IPS-11a (cell line): ENCODE measurements around the gene ZNF12.
"Not testable (repeated sequence)": the region's sequence is repeated elsewhere in the genome, so short reads cannot be mapped to it uniquely, and the experiment has no call there.

Experiments used
- H3K4me3 ChIP-seq: one replicate; pipeline ENCODE4 v1.5.1; 2013; ENCODE audit warnings: low read depth, low read length, control low read depth

The ZNF12 gene

DNA sequence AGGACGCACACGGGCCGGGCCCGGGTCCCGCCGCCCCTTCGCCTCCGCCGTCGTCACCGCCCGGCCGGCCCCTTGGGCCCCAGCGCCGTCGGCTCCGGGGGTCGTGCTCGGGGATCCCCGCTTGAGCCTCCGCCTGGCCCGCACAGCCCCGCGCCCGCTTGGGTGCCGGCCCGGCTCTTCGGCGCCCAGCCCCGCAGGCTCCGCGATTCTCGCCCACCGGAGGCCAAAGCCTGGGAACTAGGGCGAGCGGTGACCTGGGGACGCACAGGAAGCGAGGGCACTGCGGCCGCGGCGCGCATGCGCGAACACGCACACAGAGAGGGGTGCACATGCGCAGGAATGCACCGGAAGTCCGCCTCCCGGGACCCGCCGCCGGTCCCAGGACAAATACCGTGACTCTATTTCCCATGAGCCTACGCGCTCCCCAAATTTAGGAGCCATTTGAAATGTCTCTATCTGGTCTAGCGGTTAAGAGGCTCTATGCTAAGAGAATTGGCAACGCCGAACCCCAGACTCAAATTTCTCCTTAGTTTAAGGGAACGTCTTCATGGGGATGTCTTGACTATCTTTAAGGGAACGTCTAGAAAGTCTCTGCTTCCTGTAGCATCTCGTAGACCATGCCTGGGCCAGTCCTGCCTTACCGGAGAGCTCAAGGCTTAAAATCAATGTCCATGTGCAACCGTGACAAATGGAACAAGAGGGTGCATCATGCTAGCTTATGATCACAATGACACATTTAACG lies at the start of gene ZNF12:
Gene ZNF12 (minus strand): TSS at position 282 of the 742 bp plus-strand sequence. CDS start 1,774 bp downstream, outside the sequence.
- H3K4me3 ChIP-seq: peak within 1 kb of the TSS; percentile 96

GRCh38 chr7:6753964-6754363 lies 47.2 kb upstream of the ZNF12 start, which contains the start of gene RSPH10B2:
TSS of gene RSPH10B2 (plus strand) at chr7:6754103. CDS start at chr7:6757678, 3,575 bp downstream.
- H3K4me3 ChIP-seq: not testable (repeated sequence)

DNA sequence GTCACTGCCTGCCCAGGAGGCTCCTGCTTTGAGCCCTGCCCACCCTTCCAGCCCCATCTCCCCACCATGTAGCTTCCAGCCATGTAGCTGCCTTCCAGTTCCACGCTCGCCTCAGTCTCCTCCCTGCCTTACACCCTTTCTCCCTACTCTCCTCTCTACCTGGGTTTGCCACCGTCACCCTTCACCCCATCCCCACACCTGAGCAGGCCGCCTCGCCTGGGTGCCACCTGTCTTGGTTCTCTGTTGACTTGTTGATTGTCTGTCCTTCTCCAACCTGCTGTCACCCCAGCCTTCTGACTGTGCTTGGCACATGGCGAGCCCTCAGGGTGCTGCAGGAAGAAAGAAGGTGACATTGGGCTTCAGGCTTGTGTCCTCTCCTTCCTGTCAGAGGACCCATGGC lies 43.4 kb upstream of the ZNF12 start:
- not testable (repeated sequence) for H3K4me3 ChIP-seq

DNA sequence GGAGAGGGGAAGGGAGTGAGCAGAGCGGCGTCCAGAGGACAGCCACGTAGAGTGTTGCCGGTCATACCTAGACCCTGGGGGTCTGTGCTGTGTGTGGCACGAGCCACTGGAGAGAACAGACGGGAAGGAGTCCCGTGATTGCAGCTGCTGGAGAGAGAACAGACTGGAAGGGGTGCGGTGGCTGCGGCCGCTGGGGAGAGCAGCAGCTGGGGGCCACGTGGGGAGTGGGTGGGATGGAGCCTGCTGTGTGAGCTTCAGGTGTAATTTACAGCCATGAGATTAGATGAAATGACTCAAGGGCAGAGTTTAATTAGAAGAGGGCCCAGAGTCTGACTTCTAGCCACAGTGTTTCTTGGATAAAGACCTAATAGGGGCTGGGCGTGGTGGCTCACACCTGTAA lies 42.6 kb upstream of the ZNF12 start:
- H3K4me3 ChIP-seq: not testable (repeated sequence)

- H3K4me3 ChIP-seq: not testable (repeated sequence)
Measured at GRCh38 chr7:6744410-6745100, 37.8 kb upstream of the ZNF12 start.

DNA sequence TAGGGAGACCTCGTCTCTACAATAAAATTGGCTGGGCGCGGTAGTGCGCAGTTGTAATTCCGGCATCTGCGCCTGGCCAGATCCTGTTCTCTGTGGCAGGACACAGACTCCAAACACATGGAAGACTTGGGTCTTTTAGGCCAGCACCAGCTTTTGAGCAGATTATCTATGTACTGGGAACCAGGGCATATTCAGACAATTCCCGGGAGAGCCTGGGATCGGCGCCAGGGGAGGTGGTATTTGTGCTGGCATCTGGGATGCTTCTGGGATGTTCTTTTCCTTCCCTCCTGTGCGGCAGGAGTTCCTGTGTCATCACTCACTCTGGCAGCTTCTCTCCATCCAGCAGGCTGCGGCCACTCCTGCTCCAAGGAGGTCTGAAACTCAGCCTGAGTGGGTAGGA lies 31.7 kb upstream of the ZNF12 start:
- H3K4me3 ChIP-seq: not testable (repeated sequence)

GRCh38 chr7:6730343-6730633 lies 23.5 kb upstream of the ZNF12 start:
- peak overlapping the region; percentile 60 for H3K4me3 ChIP-seq

GRCh38 chr7:6729492-6730342 lies 23.0 kb upstream of the ZNF12 start:
- H3K4me3 ChIP-seq: peak overlapping the region; percentile 60

DNA sequence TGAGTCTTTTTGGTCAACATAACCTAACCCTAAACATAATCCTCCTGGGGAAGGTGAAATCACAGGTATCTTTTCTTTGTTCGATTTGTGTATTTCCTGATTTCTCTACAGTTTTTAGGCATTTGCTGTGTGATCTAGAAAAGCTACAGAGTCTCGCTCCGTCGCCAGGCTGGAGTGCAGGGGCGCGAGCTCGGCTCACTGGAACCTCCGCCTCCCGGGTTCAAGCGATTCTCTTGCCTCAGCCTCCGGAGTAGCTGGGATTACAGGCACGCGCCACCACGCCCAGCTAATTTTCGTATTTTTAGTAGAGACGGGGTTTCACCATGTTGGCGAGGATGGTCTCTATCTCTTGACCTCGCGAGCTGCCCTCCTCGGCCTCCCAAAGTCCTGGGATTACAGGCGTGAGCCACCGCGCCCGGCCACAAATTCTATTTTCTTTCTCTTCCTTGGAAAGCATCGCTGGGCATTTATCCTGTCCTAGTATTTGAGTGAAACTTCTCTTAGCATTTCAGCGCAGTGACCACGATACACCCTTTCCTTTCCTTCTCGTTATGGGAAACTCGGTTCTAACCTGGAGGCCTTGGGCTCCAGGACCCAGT lies 22.2 kb upstream of the ZNF12 start:
- peak overlapping the region; percentile 13 for H3K4me3 ChIP-seq

DNA sequence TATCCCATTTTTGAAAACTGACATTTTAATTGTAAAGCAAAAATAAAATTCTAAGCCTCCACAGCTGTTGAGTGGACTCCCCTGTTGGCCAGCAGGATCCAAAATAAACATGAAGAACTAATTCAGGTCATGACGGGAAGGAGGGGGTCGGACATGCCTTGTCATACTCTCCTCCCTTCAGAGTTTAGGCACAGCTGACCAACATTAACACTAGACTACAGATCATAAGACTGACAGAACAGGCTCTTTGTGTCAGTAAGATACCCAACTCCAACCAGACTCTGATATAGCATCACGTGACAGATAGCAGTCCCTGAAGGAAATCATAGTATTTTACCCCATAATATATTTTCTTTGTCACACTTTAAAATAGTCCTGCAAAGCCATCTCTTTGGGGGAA lies 20.9 kb upstream of the ZNF12 start:
- H3K4me3 ChIP-seq: no peak overlapping the region

GRCh38 chr7:6726341-6726740 lies 19.6 kb upstream of the ZNF12 start:
- not testable (repeated sequence) for H3K4me3 ChIP-seq

DNA sequence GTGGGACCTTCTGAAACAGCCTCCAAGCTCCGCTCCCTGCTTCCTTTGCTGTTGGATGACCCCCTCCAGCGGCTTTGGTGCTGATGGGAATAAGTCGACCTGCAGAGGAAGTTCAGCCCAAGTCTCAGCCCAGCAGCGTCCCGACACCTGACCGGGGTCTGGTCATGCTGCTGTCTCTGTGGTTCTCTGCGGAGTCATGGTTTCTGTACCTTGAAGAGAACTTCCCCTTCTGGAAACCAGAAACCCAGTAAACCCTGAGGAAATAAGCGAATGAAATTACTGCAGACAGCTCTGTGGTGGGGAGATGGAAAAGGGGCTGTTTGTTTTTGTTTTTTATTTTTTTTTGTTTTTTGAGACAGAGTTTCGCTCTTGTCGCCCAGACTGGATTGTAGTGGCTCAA lies 18.3 kb upstream of the ZNF12 start:
- H3K4me3 ChIP-seq: no peak overlapping the region

DNA sequence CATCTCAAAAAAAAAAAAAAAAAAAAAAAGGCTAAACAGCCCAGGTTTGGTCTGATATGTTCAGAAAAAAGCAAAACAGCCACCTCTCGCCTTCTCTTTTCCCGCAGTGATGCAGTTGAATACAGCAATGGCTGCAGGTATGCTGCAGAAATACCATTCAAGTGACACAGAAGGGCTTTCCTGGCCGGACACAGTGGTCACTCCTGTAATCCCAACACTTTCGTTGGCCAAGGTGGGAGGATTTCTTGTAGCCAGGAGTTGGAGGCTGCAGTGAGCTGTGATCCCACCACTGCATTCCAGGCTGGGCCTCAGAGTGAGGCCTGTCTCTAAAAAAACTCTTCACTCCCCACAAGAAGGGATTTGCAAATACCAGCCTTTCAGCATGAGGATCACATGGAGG lies 17.6 kb upstream of the ZNF12 start:
- H3K4me3 ChIP-seq: not testable (repeated sequence)

DNA sequence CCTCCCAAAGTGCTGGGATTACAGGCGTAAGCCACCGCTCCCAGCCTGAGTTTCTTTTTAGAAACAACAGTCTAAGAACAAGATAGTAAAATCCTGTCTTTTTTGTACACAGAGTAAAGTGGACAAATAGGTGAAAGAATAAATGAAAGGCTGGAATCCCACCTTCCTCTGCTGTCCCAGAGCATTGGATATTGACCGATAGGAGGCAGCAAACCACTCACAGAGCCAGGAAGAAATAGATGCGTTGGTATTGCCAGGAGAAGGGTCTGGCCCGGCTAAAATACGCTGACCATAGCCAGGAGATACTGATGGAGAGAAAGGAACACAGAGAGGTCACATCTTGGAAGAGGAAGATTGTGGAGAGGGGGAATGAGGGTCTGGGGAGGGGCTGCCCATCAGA lies 11.4 kb upstream of the ZNF12 start:
- no peak overlapping the region for H3K4me3 ChIP-seq

- H3K4me3 ChIP-seq: not testable (repeated sequence)
Measured at GRCh38 chr7:6715898-6716297, 9.2 kb upstream of the ZNF12 start.

DNA sequence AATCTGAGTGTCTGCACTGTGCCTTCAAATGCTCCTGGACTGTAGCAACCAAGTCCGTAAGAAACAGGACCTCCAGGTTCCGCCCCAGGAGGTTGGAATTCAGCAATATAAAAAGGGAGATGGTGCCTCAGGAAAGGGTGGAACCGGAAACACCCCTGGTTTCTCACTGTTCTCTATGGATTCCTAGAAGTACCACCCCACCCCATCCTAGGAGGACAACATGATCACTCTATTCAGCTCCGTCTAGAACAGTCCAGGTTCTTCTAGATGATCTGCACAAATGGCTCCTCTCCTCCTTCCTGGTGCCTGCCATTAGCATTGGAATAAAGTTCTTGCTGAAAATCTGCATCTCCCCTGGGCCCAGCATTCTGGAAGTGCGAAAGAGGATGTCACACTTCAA lies 7.6 kb upstream of the ZNF12 start:
- H3K4me3 ChIP-seq: no peak overlapping the region

DNA sequence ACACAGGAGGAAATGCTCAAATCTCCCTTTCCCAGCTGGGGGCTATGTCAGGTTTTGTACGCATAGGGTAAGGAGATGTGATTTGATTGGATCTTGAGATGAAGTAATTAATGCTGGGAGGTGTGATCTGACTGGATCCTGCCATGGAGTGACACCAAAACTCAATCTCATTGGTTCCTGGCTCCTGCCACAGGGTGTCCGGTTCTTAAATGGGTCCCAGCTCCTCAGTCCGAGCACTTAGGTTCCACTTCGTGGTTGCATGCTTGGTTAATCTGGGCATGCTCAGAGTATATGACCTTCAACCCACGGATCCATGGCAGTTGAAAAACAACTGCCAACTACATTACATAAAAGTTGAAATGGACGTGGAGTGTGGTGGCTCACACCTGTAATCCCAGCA lies 3.1 kb upstream of the ZNF12 start:
- no peak overlapping the region for H3K4me3 ChIP-seq

GRCh38 chr7:6708304-6708703 lies 1.6 kb upstream of the ZNF12 start:
- no peak overlapping the region for H3K4me3 ChIP-seq

GRCh38 chr7:6705959-6706665 lies 635 bp downstream of the ZNF12 start:
- peak overlapping the region; percentile 96 for H3K4me3 ChIP-seq

DNA sequence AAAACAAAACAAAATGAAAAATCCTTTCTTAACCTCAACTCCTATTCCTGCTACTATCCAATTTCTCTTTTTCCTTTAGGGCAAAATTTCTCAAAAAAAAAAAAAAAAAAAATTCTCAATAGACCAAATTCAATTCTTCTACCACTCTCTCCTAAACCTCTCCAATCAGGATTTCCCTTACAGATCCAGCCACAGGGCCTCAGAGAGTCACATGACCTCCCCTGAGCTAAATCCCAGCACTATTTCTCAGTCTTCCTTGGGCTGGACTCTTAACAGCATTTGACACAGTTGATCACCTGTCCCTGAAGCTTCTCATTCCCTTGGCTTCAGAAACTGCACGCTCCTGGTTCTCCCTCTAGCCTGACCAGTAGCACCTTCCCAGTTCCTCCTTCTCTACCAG lies 4.9 kb downstream of the ZNF12 start:
- H3K4me3 ChIP-seq: no peak overlapping the region

DNA sequence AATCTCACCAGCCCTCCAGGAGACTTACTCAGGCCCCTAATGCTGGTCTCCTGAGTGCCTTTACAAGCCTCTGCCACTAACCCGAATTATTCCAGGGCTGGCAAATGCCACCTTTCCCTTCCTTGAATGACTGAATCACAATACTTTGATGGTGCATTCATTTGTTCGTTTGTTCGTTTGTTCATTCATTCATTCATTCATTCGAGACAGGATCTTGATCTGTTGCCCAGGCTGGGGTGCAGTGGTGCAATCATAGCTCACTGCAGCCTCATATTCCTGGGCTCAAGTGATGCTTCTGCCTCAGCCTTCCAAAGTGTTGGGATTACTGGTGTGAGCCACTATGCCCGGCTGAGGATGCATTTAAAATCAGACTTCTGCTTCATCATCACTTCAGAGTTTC lies 6.0 kb downstream of the ZNF12 start:
- H3K4me3 ChIP-seq: no peak overlapping the region
